Fibroblast of villous mesenchyme (primary cell): ENCODE results near the gene RNF14. TPM values are rescaled to one million over a fixed set of nuclear protein-coding genes. Genes with fewer than 3 reads are reported as not detected.

Source experiments
- DNase-seq: peaks from one replicate; pipeline ENCODE4 v3.0.0-alpha.2; 2010; ENCODE audit warnings: low read depth
- H3K4me3 ChIP-seq: 2 replicates; pipeline ENCODE4 v1.5.1; 2011; ENCODE audit warnings: low read depth, mild to moderate bottlenecking, low read length
- total RNA-seq: library from RNA; depleted of rRNA; stranded (reverse); fragments of >200 nt; gene quantifications from 2 replicates; pipeline ENCODE4 v1.2.3, GENCODE V29; 2012
- TF ChIP-seq, protein P1 (sequence below): IDR thresholded peaks from 2 replicates; pipeline ENCODE4 v1.5.1; 2012; ENCODE audit warnings: low read depth, mild to moderate bottlenecking, low read length; ENCODE audit not compliant: insufficient read depth

The RNF14 gene
- total RNA-seq, 1 donor = 76.9 TPM

DNA sequence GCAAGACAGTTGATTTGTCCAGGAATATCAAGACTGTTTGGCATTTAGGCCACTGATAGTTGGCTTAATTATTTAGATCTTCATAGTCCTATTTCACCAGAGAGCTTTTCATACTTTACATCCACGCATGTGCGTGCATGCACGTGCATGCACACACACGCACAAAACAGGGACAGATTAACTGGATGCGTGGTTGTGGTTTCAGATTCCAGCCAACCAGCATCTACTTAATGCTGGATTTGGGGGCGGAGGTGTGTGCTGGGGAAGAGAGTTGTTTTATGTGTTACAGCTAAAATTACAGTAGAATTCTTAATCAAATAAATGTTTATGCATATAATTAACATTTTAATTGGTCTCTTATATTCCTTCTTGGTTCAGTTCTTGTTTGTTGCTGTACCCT is 7.3 kb downstream of the RNF14 start:
- no peak for DNase-seq
- TF ChIP-seq, protein P1, sequence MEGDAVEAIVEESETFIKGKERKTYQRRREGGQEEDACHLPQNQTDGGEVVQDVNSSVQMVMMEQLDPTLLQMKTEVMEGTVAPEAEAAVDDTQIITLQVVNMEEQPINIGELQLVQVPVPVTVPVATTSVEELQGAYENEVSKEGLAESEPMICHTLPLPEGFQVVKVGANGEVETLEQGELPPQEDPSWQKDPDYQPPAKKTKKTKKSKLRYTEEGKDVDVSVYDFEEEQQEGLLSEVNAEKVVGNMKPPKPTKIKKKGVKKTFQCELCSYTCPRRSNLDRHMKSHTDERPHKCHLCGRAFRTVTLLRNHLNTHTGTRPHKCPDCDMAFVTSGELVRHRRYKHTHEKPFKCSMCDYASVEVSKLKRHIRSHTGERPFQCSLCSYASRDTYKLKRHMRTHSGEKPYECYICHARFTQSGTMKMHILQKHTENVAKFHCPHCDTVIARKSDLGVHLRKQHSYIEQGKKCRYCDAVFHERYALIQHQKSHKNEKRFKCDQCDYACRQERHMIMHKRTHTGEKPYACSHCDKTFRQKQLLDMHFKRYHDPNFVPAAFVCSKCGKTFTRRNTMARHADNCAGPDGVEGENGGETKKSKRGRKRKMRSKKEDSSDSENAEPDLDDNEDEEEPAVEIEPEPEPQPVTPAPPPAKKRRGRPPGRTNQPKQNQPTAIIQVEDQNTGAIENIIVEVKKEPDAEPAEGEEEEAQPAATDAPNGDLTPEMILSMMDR = no peak
- H3K4me3 ChIP-seq = no peak overlapping the region

DNA sequence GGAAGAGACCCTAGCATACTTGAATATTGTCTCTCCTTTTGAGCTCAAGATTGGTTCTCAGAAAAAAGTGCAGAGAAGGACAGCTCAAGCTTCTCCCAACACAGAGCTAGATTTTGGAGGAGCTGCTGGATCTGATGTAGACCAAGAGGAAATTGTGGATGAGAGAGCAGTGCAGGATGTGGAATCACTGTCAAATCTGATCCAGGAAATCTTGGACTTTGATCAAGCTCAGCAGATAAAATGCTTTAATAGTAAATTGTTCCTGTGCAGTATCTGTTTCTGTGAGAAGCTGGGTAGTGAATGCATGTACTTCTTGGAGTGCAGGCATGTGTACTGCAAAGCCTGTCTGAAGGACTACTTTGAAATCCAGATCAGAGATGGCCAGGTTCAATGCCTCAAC is 9.5 kb downstream of the RNF14 start:
- no peak for DNase-seq

DNA sequence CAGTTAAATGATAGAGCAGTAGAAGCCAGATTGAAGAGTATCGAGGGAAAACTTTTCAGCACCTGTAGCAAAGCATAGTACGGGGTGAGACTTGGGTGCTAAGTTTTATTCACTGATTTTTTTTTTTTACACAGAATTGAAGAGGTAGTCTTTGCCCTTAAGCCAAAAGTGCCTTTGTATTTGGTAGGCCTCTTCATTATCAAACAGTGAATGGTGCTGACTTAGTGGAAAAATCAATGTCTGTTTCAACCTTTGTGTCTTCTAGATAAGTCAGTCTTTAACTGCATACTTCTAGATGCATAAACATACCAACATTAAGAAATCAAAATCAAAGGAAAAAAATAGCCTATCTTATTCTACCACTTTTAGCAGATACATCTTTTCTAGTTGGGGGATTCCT is 13.7 kb downstream of the RNF14 start:
- TF ChIP-seq, protein P1 = no peak
- DNase-seq = no peak
- H3K4me3 ChIP-seq = no peak overlapping the region

More for the DNA sequence above, 9.5 kb downstream of the RNF14 start:
- TF ChIP-seq, protein P1 = no peak
- H3K4me3 ChIP-seq = no peak overlapping the region

DNA sequence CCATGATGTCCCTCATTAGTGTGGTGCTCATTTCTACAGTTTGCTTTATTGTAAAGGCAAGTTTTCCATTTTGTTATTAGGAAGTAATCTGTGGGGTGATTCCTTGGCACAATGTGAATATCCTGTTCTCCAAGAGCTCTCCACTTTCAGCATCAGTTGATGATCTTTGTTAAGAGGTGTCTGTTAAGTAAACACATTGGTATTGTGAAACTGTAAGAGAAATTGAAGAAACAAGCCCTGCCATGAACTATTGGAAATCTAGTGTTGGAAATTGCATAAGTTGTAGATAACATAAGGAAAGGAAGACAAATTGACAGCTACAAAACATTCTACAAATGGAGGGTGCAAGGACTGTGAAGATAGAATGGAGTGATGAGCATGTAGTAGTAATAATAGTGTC is 17.2 kb downstream of the RNF14 start:
- TF ChIP-seq, protein P1 = no peak
- H3K4me3 ChIP-seq = no peak overlapping the region
- DNase-seq = peak; percentile 12

DNA sequence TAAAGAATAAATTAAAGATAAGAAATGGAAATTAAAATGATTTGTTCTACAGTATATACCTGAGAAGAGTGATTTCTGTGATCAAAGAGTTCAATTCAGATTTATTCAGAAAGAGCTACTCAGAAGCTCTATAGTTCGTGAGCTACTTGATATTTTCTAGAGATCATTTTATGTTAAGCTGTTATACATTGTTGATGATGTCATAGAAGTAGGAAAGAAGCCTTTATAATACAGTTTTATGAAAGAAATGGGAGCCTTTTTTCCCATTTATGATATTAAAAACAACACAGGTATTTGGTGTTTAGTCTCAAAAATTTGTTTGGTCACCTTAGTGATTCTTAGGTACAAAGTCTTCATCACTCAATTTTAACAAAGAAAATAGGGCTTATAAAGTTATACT is 20.8 kb downstream of the RNF14 start:
- H3K4me3 ChIP-seq = no peak overlapping the region
- DNase-seq = no peak
- TF ChIP-seq, protein P1 = no peak

DNA sequence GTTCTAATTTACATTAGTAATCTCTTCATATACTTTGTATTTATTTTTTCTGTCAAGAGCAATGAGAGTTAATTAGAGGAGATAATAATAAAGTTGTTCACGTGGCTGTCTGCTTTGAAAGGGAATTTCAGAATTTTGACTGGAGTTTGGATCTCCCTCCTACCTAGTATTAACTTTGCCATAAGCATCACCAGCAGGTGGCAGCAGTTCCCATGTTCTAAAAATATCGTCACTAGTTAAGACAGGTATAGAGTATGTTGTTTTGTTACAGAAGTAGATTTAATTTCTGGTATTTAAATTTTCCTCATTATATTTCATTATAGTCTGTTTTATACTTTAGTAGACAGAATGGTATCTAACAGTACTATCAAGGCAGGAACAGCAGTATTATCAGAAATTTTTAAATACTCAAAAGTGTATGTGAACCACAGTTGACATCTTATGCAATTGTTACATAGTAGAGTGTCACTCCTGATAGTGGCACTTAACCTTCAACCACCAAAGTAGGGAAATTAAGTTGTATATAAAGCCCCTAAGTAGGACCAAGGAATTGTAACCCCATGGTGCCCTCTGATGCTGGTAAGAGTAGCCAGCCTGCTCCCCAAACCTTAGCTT is 23.6 kb downstream of the RNF14 start:
- TF ChIP-seq, protein P1 = peak; percentile 71
- peak; percentile 67 for DNase-seq
- H3K4me3 ChIP-seq = no peak overlapping the region
